Keratinocyte (primary cell): ENCODE measurements around the gene TOB2. TPM values are rescaled to one million over a fixed set of nuclear protein-coding genes. Genes with fewer than 3 reads are reported as not detected.

Experiments
- DNase-seq: peaks from one replicate; pipeline ENCODE4 v3.0.0-alpha.2; 2011; ENCODE audit warnings: low read depth, missing footprints, low spot score
- FAIRE-seq: peaks from 2 replicates; lab custom pipeline; 2011; peaks lifted over from hg19 to GRCh38; lab: Jason Lieb, UNC
- H2AFZ ChIP-seq: 2 replicates; pipeline ENCODE4 v1.6.0; 2012; ENCODE audit warnings: low read length, control low read depth, inconsistent platforms; ENCODE audit not compliant: control insufficient read depth
- H3K27ac ChIP-seq: 2 replicates; pipeline ENCODE4 v1.5.1; 2011; ENCODE audit warnings: low read length; ENCODE audit not compliant: control insufficient read depth, insufficient read depth
- H3K27me3 ChIP-seq: 3 replicates; pipeline ENCODE4 v1.6.0; 2011; ENCODE audit warnings: low read length; ENCODE audit not compliant: control insufficient read depth, insufficient read depth; ENCODE audit errors: extremely low read depth
- H3K36me3 ChIP-seq, 2 experiments: 2 replicates in 1 of 2; 3 replicates in 1 of 2; pipeline ENCODE4 v1.5.1; 2011; ENCODE audit warnings: low read length in 2 of 2, mild to moderate bottlenecking in 1 of 2; ENCODE audit not compliant: control insufficient read depth in 2 of 2, insufficient read depth in 2 of 2; ENCODE audit errors: extremely low read depth in 1 of 2
- H3K4me1 ChIP-seq: 3 replicates; pipeline ENCODE4 v1.5.1; 2011; ENCODE audit warnings: low read length; ENCODE audit not compliant: control insufficient read depth, insufficient read depth; ENCODE audit errors: extremely low read depth
- H3K4me2 ChIP-seq: 3 replicates; pipeline ENCODE4 v1.6.0; 2011; ENCODE audit warnings: low read depth, low read length; ENCODE audit not compliant: control insufficient read depth, insufficient read depth; ENCODE audit errors: extremely low read depth
- H3K4me3 ChIP-seq, 3 experiments: fragments of 200-600 bp in 1 of 3; sonication (generic) in 1 of 3; 2 replicates in 2 of 3; 3 replicates in 1 of 3; pipeline ENCODE4 v1.5.1; 2011 to 2016; ENCODE audit warnings: low read length in 3 of 3, mild to moderate bottlenecking in 3 of 3, control low read depth in 2 of 3, inconsistent platforms in 1 of 3, low read depth in 1 of 3, mixed read lengths in 1 of 3, mixed run types in 1 of 3, moderate library complexity in 1 of 3; ENCODE audit not compliant: control insufficient read depth in 2 of 3, insufficient read depth in 2 of 3; ENCODE audit errors: extremely low read depth in 1 of 3
- H3K79me2 ChIP-seq: 2 replicates; pipeline ENCODE4 v1.6.0; 2012; ENCODE audit warnings: low read length; ENCODE audit not compliant: control insufficient read depth, insufficient read depth
- H3K9ac ChIP-seq: 3 replicates; pipeline ENCODE4 v1.6.0; 2011; ENCODE audit warnings: low read length; ENCODE audit not compliant: control insufficient read depth, insufficient read depth; ENCODE audit errors: extremely low read depth
- H3K9me1 ChIP-seq: 3 replicates; pipeline ENCODE4 v1.6.0; 2011; ENCODE audit warnings: low read length; ENCODE audit not compliant: control insufficient read depth, insufficient read depth; ENCODE audit errors: extremely low read depth
- H3K9me3 ChIP-seq: 2 replicates; pipeline ENCODE4 v1.5.1; 2012; ENCODE audit warnings: low read depth, low read length; ENCODE audit not compliant: control insufficient read depth
- H4K20me1 ChIP-seq: 3 replicates; pipeline ENCODE4 v1.6.0; 2011; ENCODE audit warnings: low read length; ENCODE audit not compliant: control insufficient read depth, insufficient read depth; ENCODE audit errors: extremely low read depth
- CTCF ChIP-seq, 3 experiments: IDR thresholded peaks in 1 of 3; conservative IDR thresholded peaks in 1 of 3; optimal IDR thresholded peaks in 1 of 3; 2 replicates in 2 of 3; 3 replicates in 1 of 3; pipeline versions ENCODE3 to v1.5.1; 2011; ENCODE audit warnings: low read length in 3 of 3, mild to moderate bottlenecking in 3 of 3, moderate library complexity in 2 of 3, control low read depth in 1 of 3, inconsistent platforms in 1 of 3; ENCODE audit not compliant: insufficient read depth in 2 of 3; ENCODE audit errors: extremely low read depth in 1 of 3
- EZH2 ChIP-seq: IDR thresholded peaks from one replicate; pipeline ENCODE4 v1.6.1; 2012; ENCODE audit warnings: inconsistent platforms, mild to moderate bottlenecking, low read length, moderate library complexity
- dilution Hi-C: fragments of 300-500 bp; cut with MboI; formaldehyde crosslinking; loops from one replicate; pipeline ENCODE4 v1.7.0; 2020; ENCODE audit warnings: low sequenced_read_pairs; ENCODE audit not compliant: extremely low pct_ligation_motif_present
- polyA plus RNA-seq, 5 experiments: library from polyadenylated mRNA; depleted of rRNA in 3 of 5; stranded (reverse) in 3 of 5; stranded (forward) in 1 of 5; unstranded in 1 of 5; fragments of >200 nt; gene quantifications; 1 replicate in 1 of 5; 2 replicates in 3 of 5; 3 replicates in 1 of 5; pipeline versions ENCODE4 v1.2.1 to v1.2.3, GENCODE V29; 2011 to 2012; ENCODE audit warnings: missing spikeins in 2 of 5, low read depth in 1 of 5, low replicate concordance in 1 of 5

The TOB2 gene
- polyA plus RNA-seq, 1 donor (not counting 4 experiments of a cell fraction or from before 2014, with no cell fraction given), result 14.5 TPM

GRCh38 chr22:41487037-41487935 is 40.7 kb upstream of the TOB2 start:
- H3K9me1 ChIP-seq, result peaks cover 2% of the 10 kb centered on the region
- H3K79me2 ChIP-seq, result peaks cover 66% of the 10 kb centered on the region
- H3K4me3 ChIP-seq, result no peak overlapping the region
- no peak for FAIRE-seq
- no peak for TF ChIP-seq CTCF (optimal IDR thresholded peaks at IDR 0.05 in 1 of 3, IDR thresholded peaks at IDR 0.05 in 1 of 3, conservative IDR thresholded peaks at IDR 0.05 in 1 of 3; ENCODE audit: extremely low read depth in 1 of 3, insufficient read depth in 2 of 3, low read length in 3 of 3)
- no peak for DNase-seq
- no peaks in the 10 kb centered on the region for H3K27me3 ChIP-seq
- H3K9me3 ChIP-seq, result no peaks in the 10 kb centered on the region
- H3K4me1 ChIP-seq, result peaks cover 1% of the 10 kb centered on the region
- no peak overlapping the region for H2AFZ ChIP-seq
- peaks cover 0 to 6% of the 10 kb centered on the region in 2 experiments for H3K36me3 ChIP-seq
- no peak overlapping the region for H3K27ac ChIP-seq
- H3K4me2 ChIP-seq, result no peak overlapping the region
- no peak overlapping the region for H3K9ac ChIP-seq
- dilution Hi-C loops, result no loop called here
- peaks cover 4% of the 10 kb centered on the region for H4K20me1 ChIP-seq

GRCh38 chr22:41485033-41485432 is 38.4 kb upstream of the TOB2 start:
- Histone ChIP-seq H3K4me2 (peak overlapping the region; percentile 8), H2AFZ (no peak overlapping the region), H3K9me3 (no peaks in the 10 kb centered on the region), H3K4me3 (no peak overlapping the region), H3K27me3 (no peaks in the 10 kb centered on the region), H3K9ac (peak overlapping the region; percentile 12), H4K20me1 (peaks cover 7% of the 10 kb centered on the region), H3K79me2 (peaks cover 77% of the 10 kb centered on the region), H3K36me3 (peaks cover 0 to 6% of the 10 kb centered on the region in 2 experiments), H3K9me1 (peaks cover 2% of the 10 kb centered on the region), H3K4me1 (peaks cover 7% of the 10 kb centered on the region), H3K27ac (no peak overlapping the region)
- FAIRE-seq, result no peak
- dilution Hi-C loops, result no loop called here
- no peak for DNase-seq
- TF ChIP-seq CTCF (optimal IDR thresholded peaks at IDR 0.05 in 1 of 3, IDR thresholded peaks at IDR 0.05 in 1 of 3, conservative IDR thresholded peaks at IDR 0.05 in 1 of 3; ENCODE audit: extremely low read depth in 1 of 3, insufficient read depth in 2 of 3, low read length in 3 of 3) (no peak), EZH2 (no peak)
